Endothelial cell of umbilical vein (primary cell): ENCODE results near the gene C1orf210.

Experiments used
- EZH2 ChIP-seq: IDR thresholded peaks from 2 replicates; pipeline ENCODE4 v1.6.1; 2012; ENCODE audit warnings: borderline replicate concordance, low read depth, mild to moderate bottlenecking, moderate library complexity, low read length, inconsistent platforms; ENCODE audit not compliant: severe bottlenecking
- POLR2A ChIP-seq: IDR thresholded peaks from 2 replicates; pipeline ENCODE4 v1.6.1; 2012; ENCODE audit warnings: low read depth, mild to moderate bottlenecking, control low read depth, low read length
- POLR2AphosphoS5 ChIP-seq: IDR thresholded peaks from 2 replicates; pipeline ENCODE4 v1.6.1; 2012; ENCODE audit warnings: low read depth, mild to moderate bottlenecking, control low read depth, low read length, moderate library complexity; ENCODE audit not compliant: insufficient read depth
- TF ChIP-seq, protein P1 (sequence below), 2 donors: IDR thresholded peaks; 1 replicate in 1 of 2; 2 replicates in 1 of 2; pipeline ENCODE4 v1.5.1; 2011; ENCODE audit warnings: low read length in 2 of 2, mild to moderate bottlenecking in 2 of 2, moderate library complexity in 2 of 2, control low read depth in 1 of 2, inconsistent platforms in 1 of 2, low read depth in 1 of 2; ENCODE audit not compliant: insufficient read depth in 1 of 2; ENCODE audit errors: extremely low read depth in 1 of 2

DNA sequence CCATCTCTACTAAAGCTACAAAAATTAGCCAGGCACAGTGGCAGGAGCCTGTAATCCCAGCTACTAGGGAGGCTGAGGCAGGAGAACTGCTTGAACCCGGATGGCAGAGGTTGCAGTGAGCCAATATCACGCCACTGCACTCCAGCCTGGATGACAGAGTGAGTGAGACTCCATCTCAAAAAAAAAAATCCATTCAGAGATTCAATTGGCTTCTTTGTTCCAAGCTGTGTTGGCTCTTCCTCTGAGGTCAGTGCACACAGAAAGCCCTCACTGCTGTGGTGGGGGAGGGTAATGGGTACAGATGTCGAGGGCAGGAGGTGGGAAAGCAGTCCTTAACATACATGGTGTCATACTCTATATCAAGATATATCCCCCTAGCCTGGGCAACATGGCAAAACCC, 30.1 kb upstream of the C1orf210 start:
- TF ChIP-seq POLR2AphosphoS5 (no peak), POLR2A (no peak), EZH2 (no peak)
- TF ChIP-seq, protein P1, sequence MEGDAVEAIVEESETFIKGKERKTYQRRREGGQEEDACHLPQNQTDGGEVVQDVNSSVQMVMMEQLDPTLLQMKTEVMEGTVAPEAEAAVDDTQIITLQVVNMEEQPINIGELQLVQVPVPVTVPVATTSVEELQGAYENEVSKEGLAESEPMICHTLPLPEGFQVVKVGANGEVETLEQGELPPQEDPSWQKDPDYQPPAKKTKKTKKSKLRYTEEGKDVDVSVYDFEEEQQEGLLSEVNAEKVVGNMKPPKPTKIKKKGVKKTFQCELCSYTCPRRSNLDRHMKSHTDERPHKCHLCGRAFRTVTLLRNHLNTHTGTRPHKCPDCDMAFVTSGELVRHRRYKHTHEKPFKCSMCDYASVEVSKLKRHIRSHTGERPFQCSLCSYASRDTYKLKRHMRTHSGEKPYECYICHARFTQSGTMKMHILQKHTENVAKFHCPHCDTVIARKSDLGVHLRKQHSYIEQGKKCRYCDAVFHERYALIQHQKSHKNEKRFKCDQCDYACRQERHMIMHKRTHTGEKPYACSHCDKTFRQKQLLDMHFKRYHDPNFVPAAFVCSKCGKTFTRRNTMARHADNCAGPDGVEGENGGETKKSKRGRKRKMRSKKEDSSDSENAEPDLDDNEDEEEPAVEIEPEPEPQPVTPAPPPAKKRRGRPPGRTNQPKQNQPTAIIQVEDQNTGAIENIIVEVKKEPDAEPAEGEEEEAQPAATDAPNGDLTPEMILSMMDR (IDR thresholded peaks at IDR 0.05; ENCODE audit: extremely low read depth in 1 of 2, insufficient read depth in 1 of 2, low read depth in 1 of 2, low read length in 2 of 2): no peak
